EL (cell line): ENCODE measurements around the gene CAV3.
"Not testable (repeated sequence)": the region's sequence is repeated elsewhere in the genome, so short reads cannot be mapped to it uniquely, and the experiment has no call there.

Experiments
- DNase-seq: peaks from one replicate; pipeline ENCODE4 v3.0.0-alpha.2; 2016

Gene CAV3

DNA sequence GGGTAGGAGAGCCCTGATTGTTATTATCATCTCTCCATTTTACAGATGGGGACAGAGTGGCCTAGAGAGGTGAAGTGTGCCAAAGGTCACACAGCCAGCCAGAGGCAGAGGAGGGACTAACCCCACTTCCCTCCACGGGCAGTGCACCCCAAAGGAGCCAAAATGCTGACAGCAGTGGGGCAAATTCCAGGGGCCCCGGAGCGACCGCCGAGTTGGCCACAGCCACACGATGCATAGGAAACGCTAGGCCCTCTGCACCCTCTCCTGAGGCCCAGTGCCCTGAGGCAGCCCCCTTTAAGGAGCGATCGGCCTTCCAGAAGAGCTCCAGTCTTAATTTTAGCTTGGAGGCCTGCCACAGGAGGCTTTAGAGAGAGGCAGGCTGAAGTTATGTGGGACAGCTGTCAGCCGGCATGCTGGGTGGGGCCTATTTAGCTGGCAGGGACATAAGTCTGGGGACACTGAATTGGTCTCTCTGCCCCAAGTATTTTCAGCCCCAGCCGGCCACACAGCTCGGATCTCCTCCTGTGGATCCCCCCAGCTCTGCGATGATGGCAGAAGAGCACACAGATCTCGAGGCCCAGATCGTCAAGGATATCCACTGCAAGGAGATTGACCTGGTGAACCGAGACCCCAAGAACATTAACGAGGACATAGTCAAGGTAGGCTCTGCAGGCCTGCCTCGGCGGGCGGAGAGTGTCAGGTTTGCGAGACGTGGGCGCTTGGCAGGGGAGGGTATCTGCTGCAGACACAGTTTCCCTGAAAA lies at the start of gene CAV3:
Gene CAV3 (plus strand): TSS at position 471 of the 763 bp plus-strand sequence. CDS start 75 bp downstream, at position 546.
- no peak for DNase-seq

DNA sequence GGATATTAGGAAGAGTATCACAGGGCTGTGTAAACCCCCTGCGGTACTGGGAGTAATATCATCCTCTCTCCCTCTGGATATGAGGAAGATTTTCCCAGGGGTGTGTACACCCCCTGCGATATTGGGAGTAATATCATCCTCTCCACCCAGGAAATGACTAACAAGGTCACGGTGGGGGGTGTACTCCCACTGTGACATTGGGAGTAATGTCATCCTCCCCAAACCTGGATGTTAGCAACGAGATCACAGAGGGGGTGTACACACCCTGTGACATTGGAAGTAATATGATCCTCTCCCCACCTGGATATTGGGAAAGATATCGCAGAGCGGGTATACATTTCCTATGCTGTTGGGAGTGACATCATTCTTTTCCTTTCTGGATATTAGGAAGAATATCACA lies 48.6 kb upstream of the CAV3 start:
- peak; percentile 20 for DNase-seq

DNA sequence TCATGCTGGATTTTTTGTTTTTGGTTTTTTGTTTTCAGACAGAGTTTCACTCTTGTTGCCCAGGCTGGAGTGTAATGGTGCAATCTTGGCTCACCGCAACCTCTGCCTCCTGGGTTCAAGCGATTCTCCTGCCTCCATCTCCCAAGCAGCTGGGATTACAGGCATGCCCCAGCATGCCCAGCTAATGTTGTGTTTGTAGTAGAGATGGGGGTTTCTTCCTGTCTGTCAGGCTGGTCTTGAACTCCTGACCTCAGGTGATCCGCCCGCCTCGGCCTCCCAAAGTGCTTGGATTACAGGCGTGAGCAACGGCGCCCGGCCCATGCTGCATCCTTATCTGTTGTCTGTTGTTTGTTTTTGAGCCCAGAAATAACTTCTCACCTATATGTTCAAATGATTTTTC lies 42.3 kb upstream of the CAV3 start:
- not testable (repeated sequence) for DNase-seq

DNA sequence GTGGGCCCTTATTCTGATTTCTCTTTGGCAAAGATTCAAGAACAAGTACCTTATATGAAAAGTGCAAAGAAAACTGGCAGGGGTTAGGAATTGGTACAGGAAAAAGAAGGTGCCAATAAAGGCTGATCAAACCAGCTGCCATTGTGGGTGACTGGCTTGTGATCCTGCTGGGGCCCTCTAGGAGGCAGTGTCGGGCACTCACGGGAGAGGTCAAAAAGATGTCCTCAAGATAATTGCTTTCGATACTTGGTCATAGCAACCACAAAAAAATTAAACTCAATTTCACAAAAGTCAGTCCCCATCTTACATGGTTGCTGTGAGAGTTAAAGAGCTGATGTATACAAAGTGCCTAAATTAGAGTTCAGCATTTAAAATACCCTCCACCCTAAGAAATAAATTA lies 31.0 kb upstream of the CAV3 start:
- DNase-seq, result no peak

DNA sequence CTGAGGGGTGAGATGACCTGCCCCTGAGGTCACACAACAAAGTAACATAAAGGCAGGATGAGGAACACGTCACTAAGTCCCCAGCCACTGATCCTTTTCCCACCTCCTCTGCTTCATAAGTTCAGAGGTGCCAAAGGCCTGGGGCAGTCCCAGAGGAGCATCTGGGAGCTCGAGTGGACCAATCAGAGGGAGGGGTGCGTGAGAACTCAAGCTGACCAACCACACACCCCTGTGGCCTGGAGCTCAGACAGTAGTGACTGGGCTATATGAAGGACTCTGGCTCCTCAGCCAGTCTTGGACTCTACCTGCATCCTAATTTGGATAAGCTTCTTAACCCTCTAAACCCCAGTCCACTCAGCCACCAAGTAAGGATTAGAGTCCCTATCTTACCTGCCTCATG lies 28.0 kb upstream of the CAV3 start:
- DNase-seq, result no peak

DNA sequence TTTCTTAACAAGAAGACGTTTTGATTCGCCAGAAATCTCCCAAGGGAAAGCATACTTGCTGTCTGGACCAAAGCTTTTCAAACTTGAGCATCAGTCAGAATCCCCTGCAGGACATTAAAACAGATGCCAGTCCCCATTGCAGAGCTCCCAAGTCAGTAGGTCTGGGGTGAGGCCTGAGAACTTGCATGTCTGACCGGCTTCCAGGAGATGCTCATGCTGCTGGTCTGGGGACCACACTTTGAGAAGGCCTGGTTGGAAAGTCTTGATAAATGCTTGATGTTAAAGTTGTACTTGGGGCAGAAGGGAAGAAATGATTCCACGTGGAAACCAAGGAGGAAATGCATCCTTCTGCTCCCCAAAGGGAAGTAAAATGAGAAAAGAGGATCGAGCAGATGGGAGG lies 24.3 kb upstream of the CAV3 start:
- no peak for DNase-seq

DNA sequence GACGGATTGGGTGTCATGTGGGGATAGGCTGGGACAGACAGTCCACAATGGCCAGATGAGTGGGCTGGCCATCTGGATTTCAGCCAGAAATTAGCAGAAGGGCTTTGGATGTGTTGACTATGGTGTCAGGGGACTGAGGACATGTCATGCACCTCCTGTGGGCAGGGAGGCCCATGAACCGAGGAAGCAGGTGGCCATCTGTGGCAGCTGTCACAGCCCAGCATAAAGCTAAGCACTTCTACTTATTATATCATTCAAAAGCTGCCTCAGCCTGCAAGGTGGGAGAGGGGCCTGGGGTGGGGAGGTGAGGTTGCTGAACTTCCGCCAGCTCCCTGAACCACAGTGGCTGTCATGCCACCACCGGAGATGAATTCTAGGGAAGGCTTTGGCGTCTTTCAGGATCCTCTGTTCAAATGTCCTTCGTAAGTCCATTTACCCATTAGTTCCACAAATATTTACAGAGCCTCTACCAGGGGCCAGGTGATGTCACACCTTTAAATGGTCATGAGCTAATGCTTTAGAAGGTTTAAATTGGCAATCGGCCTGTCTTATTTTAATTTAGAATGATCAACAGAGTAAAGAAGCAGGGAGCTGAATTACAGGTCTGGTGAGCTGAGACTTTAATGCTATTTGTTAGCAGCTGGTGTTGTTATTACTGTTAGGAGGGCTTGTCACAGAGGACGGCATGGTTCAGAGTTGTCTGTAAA lies 23.6 kb upstream of the CAV3 start:
- DNase-seq, result no peak

DNA sequence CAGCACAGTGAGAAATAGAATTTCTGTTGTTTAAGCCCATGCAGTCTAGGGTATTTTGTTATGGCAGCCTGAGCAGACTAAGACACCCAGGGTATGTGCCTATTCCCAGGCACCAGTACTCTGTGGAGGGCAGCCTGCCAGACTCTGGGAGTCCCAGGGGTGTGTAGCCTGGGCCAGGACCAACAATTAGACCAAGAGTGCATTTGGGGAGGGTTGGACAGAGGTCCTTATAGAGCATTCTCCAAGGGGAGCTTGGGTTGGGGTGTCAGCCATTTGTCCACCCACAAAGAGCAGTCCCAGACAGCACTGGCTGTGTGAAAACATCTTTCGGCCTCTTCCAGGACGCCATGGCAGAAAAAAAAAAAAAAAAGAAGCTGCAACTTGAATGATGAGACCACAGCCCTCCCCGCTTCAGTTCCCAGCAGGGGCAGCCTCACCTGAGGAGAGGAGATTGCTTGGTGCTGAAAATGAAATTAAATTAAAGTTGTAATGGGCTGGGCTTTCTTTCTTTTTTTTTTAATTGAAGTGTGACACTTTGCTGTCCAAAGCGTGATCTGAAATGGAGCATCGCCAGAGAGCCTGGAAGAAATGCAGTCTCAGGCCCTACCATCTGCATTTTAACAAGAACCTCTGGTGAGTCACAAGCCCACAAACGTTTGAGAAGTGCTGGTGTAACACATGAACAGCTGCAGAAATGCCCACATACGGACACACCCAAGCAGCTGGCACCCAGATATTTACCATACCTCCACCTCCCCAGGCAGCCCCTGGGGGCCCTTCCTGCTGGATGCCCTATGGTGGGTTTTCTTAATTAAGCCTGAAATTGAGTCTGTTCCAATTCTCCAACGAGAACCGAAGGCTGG lies 21.3 kb upstream of the CAV3 start:
- peak; percentile 75 for DNase-seq

DNA sequence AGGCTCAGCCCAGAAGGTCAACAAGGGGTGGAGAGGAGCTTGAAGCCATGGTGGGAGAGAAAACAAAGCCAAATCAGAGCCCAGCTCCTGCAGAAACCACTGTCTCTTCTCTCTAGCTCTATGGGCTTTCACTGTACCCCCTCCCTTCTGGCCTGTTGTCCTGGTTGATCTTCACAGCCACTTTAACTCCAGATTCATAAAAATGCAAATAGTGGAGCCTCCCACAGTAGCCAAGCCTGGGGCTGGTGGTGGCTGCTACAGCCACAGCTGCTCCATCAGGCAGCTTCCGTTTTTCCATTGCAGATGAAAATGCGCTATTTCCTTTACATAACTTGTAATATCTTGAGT lies 20.7 kb upstream of the CAV3 start:
- no peak for DNase-seq

DNA sequence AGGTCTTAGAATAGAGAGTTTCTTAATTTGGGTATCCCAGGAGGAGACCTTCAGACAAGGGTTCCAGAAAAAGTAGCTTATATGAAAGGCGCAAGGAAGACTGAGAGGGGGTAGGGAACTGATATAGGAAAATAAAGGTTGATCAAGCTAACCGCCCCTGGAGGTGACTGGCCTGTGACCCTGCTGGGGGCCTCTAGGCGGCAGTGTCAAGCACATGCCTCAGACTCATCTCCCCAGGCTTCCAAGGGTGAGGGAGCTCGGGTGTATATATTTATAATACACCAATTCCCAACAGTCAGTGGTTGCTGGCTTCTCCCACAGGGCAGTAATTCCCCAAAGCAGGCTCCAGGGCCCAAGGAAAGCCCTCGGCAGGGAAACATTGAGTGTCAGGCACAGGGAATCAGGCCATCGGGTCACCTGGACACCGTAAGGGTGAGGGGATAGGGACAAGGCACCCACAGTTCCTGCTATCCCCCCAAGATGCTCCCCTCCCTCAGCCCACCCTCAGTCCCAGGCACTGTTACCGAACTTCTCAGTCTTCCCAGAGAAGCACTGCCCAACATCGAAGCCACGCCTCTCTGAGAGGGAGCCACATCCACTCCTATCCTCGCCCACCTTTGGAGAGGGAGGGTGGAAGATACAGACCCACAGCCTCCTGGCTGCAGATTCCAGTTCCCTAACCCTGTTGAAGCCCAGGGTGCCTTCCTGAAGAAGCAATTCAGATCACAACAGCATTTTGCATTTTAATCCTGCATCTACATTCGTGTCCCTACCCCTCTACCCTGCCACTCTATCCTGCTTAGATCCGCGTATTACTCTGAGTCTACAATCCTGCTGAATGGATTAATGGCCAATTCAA lies 19.5 kb upstream of the CAV3 start:
- DNase-seq, result peak; percentile 35

DNA sequence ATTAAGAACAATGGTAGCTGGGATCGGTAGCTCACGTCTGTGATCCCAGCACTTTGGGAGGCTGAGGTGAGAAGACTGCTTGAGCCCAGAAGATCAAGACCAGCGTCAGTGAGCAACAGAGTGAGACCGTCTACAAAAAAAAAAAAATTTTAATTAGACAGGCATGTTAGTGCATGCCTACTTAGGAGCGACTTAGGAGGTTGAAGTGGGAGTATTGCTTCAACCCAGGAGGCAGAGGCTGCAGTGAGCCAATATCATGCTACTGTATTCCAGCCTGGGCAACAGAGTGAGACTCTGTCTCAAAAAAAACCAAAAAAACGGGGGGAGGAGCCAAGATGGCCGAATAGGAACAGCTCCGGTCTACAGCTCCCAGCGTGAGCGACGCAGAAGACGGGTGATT lies 17.8 kb upstream of the CAV3 start:
- not testable (repeated sequence) for DNase-seq

DNA sequence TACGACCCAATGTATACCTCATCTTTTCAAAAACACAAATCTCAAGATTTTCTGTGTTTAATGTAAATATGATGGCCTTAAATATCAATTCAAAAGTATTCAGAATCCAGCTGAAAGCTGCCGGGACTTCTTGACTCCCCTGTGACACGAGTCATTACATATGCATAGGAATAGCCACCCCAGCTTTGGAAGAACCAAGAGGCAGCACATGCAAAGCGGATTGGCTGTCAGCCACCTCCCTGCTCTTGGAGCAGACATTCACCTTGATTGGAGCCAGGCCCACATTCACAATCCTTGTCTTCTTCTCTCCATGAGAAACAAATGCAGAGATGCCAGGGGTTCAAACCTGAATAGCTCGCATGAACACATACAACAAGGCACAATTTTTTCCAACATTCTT lies 10.8 kb upstream of the CAV3 start:
- no peak for DNase-seq

DNA sequence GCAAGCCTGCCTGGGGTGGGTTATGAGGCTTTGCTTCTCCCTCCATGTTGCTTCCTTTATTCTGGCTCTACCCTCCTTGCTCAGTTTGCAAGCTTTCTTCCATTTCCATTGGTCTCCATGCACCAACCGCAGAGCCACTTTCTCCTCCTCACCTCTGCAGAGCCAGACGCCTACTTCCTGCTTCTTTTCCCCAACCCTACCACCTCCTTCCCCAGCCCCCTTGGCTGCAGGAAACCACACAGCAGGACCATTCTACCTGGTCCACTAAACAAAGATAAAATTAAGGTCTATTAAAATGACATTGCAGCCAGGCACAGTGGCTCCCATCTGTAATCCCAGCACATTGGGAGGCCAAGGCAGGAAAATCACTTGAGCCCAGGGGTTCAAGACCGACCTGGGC lies 10.0 kb upstream of the CAV3 start:
- DNase-seq, result no peak

DNA sequence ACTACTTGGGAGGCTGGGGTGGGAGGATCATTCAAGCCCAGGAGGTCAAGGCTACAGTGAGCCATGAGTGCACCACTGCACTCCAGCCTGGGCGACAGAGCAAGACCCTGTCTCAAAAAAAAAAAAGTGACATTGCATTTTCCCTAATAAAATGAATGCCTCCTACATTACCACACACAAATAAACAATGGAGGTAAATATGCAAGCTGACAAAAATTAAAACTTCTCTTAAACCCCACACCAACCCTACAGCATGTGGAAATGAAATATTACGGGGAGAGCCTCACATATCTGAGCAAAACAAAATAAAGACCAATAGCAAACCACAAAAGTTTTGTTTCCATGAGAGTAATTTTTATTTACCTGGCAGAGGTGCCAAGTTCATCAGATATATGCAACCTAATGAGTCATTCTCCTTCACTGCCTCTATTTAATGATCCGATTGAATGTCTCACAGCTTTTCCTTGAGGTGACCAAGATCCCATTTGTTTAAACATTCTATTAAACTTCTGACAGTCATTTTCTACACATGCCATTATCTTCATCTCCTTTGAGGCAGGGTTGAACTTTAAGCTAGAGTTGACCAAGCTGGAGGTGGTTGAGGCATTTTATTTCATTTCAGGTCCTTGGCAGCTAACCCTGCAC lies 9.4 kb upstream of the CAV3 start:
- no peak for DNase-seq

DNA sequence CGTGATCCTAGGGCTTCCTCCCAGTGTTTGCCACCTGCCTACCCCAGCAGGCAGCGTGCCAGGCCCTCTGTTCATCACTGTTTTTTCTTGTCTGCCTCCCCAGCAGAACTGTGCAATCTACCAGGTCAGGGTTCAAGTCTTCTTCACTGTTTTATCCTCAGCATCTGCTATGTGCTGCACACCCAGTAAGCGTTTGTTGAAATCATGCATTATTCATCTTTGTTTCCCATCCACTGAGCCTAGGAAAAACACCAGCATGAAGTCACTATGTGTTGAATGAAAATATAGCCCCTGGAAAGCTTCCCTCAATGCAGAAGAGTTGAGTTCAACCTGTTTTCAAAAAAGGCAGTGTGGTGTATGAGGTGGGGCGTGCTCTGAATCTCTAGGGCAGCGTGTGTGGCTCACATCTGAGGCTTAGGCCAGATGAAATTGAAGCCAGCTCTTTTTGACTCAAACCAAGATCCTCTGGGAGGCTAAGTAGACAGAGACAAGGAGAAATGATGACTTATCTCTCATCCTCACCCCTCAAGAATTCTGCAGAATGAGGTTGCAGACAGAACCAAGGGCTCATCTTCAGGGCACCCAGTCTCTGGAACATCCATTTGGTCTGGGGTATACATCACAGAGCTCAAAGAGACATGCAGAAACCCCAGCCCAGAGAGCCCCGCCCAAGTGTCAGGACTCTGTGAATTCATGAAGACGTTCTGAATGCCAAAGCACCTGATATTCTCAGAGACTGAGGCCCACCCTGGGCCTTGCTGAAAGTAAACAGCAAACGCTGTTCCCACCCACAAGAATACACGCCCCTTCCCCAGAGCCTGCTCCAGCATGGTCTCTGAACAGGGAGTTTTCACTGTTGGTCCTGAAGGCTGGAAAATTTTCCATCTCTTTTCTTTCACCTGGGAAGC lies 5.7 kb upstream of the CAV3 start:
- DNase-seq, result no peak

DNA sequence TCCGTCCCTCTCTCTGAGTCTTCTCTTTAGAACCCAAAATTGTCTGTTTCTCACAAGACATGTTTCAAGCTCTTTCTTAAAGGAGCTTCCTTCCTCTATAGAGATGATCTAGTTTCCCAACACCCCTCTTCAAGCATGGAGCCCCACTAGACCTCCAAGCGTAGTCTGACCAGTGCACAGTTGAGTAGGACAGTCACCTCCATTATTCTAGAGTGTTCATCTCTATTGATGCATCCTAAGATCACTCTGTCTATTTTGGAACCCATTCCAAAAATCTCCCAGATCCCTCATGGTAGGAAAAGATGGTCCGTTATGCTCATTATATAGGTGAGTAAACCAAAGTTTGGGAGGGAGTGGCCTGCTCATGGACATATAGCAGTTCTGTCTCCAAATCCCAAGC lies 4.1 kb upstream of the CAV3 start:
- no peak for DNase-seq

DNA sequence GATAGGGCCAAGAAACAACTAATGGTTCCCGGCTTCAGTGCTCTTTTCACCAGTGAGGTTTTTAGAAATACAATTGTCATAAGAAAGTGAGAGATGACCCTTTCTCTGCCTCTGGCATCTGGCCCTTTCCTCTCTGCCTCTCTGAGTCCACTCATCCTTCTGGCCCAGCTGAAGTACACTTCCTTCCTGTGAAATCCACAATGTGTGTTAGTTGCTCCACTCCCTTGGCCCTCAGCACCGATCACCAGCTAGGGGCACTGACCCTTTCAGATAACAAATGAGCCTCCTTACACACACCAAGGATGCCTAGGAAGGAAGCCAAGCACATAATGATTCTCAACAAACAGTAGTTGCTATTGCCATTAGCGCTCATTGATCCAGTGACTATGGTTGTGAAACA lies 2.9 kb upstream of the CAV3 start:
- DNase-seq, result no peak

DNA sequence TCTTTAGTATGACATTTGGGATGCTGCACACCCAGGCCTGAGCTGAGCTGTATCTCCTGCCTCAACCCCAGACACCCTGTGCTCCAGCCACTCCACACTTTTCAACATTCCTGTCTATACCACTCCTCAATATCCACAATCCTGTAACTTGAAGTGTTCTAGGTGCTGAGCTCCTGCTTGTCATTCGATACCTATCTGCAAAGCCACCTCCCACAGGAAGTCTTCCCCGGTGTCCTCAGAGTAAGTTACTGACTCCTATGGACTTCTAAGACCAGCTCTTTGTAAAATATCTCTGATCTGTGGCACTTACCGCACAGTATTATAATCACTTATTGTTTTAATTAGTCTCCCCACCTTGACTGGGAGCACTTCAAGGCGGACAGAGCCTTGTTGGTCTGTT lies 1.2 kb upstream of the CAV3 start:
- no peak for DNase-seq

DNA sequence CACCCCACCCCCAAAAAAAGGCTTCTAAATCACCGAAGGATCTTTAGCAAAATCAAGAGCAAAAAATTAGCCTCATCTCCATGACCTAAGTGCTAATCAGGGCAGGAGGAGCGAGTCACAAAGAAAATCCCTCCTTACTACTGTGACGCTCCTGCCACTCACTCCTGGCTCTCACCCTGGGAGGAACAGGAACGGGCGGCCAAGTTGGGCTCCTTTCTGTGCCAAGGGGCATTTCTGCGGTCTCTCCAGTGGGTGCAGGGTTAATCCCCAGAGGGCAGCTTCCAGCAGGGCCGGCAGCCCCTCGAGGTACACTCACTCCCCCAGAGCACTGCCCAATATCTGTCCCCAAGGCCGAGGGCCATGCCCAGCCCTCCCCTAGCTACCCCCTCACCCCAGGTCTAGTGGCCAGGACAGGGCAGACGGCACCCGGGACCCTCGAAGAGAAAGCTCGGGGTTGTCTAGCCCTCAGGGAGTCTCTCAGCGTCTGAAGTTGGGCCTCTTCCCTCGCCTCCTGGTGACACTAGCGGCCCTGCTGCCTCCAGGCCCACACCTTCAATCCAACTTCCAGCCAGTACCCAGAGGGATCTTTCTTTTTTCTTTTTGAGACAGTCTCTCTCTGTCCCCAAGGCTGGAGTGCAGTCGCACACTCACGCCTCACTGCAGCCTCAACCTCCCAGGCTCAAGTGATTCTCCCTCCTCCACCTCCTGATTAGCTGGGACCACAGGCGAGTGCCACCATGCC lies 706 bp downstream of the CAV3 start:
- DNase-seq, result no peak

DNA sequence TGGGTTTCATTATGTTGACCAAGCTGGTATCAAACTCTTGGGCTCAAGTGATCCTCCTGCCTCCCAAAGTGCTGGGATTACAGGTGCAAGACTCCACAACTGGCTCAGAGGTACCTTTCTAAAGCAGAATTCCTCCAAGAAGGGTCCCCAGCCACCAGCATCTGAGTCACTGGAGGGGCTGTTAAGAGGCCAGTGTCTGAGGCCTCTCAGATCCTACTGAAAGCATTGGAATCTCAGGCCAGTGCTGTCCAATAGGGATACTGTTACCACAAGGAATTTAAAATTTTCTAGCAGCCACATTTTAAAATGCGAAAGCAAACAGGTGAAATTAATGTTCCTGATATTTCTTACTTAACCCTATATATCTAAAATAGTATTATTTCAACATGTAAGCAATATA lies 1.3 kb downstream of the CAV3 start:
- no peak for DNase-seq
